Hindlimb muscle (tissue), 1 donor: ENCODE results near the gene AADAT. TPM values are rescaled to one million over a fixed set of nuclear protein-coding genes. Genes with fewer than 3 reads are reported as not detected.

ENCODE experiments used
- DNase-seq: peaks from one replicate; pipeline ENCODE4 v3.0.0-alpha.2; 2013
- polyA plus RNA-seq: library from polyadenylated mRNA; unstranded; fragments of 120-200 nt; gene quantifications from one replicate; pipeline ENCODE4 v1.2.1, GENCODE V29; 2013; ENCODE audit not compliant: insufficient read length

Gene AADAT
- polyA plus RNA-seq, 1 donor: 19.2 TPM

- peak; percentile 94 for DNase-seq
Observed at GRCh38 chr4:170027181-170027829, 62.5 kb downstream of the AADAT start.

DNA sequence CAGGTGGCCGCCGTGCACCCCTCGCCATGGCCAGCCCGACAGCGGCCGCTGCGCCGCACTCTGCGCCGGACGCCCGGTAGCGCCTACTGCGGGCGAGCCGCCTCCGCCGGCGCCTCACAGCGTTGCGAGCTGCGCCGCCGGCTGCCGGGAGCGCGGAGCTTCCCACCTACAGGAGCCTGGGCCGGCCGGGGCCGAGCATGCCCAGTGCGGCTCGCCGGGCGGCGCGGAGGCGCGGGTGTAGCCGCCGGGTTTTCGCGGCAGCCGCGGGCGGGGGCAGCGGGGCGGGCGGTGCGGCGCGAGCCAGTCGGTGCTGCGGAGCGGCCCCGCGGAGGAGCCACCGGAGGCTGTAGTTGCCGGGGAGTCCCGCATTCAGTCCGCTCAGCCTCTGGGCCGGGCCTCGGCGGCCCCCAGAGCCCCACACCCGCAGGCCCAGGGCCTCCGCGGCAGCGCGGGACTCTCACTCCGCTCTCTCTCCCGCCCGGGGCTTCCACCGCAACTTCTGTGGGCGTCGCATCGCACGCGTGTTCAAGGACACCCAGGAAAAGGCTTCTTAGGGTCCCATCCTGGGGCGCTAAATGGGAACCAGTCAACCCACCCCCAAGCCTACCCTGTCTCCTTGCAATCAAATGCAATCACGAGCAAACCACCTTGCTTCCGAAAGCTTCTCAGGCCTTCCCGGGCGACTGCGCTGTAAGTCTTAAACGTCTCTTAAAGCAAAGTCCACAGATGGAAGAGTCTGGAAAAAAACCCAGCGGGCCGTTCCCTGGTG, 63.3 kb downstream of the AADAT start, which contains the start of gene MFAP3L:
Gene MFAP3L (minus strand): TSS at position 143 of the 769 bp plus-strand sequence. CDS start 20,518 bp downstream, outside the sequence.
- peak; percentile 90 for DNase-seq

- DNase-seq: no peak
Observed at GRCh38 chr4:170025523-170026252, 64.1 kb downstream of the AADAT start.

DNA sequence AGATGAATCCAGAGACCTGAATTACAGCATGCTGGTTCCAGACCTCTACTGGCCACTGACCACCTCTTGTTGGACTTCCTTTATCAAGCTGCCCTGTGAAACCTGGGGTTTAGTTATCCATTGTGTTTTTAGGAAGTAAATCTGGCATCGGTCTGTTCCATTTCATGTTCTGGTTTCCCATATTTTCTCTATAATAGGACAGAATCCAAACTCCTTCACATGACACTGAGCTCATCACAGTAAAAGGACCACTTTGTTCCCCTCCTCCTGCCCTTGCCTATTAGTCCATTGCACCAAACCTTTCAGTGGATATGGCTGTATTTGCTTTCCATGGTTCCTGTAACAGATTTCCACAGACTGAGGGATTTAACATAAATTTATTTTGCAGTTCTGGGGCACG, 67.5 kb downstream of the AADAT start:
- no peak for DNase-seq

- DNase-seq: no peak
Observed at GRCh38 chr4:170017252-170017651, 72.5 kb downstream of the AADAT start.

DNA sequence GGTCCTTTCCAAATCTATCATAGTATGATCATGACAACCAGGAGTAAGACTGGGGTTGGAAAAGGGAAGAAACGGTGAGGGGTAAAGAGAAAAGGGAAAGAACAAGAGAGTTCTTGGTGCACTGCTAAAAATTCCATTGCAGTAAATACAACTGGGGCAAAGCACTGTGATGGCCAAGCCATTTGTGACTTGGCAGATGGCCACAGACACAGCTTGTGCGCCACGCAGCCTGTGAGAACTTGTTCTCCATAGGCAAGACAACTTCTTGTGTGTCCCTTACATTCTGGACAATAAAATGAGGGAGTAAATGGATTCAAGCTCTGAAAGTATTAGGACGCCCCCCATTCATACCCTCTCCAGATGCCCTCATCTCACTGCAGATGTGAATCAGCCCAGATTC, 74.5 kb downstream of the AADAT start:
- DNase-seq: no peak

- DNase-seq: no peak
Observed at GRCh38 chr4:170014359-170015011, 75.3 kb downstream of the AADAT start.

DNA sequence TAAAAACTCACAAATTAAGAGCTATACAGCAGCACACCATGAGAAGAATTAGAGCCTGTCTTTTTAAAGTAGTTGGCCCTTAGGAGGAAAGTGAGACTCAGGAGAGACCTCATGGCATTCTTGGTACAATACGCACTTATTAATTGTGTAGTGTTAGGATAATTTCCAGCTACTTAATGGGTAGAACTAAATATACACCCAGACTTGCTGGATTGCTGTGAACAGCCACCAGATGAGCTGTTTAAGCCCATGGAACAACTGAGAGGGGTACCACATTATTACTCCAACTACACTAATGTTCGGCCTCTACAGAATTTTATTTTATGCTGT, 77.2 kb downstream of the AADAT start:
- no peak for DNase-seq

- no peak for DNase-seq
Observed at GRCh38 chr4:170011921-170012628, 77.7 kb downstream of the AADAT start.

Other genes starting within 250 kb of the AADAT start
- 1.7 TPM for gene MFAP3L, start 63.6 kb downstream of the AADAT start, polyA plus RNA-seq